HG02970 (cell line): ENCODE measurements around the gene SEMA3G.

ENCODE experiments used
- ATAC-seq: cut with Tn5 transposase; IDR thresholded peaks from one replicate; pipeline ENCODE4 v1.9.1; 2021; ENCODE audit warnings: mild to moderate bottlenecking, moderate library complexity, moderate number of reproducible peaks; ENCODE audit not compliant: unreplicated experiment, low FRiP score

SEMA3G gene

GRCh38 chr3:52428151-52429005 lies 16.5 kb downstream of the SEMA3G start:
- ATAC-seq = no peak

- no peak for ATAC-seq
Measured at GRCh38 chr3:52423173-52423572, 21.7 kb downstream of the SEMA3G start.

DNA sequence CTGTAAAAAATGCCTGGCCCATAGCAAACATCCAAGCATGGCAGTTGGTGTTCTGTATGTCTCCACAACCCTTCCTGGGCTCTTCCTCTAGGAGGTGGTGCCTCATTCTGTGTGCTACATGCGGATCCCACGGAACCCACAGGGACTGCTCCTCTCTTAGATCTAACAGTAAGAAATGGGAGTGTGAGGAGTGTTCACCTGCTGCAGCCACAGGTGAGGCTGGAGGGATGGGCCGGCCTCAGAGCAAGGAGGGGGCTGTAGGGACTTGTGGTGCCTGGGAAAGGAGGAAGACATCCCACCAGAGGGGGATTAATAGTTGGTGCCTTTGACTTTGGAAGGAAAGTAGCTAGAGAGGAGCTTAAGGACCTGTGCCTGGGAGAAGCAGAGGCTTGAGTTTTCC lies 22.2 kb downstream of the SEMA3G start:
- no peak for ATAC-seq

GRCh38 chr3:52420388-52420787 lies 24.5 kb downstream of the SEMA3G start:
- no peak for ATAC-seq

GRCh38 chr3:52415800-52416199 lies 29.1 kb downstream of the SEMA3G start:
- ATAC-seq = no peak

- ATAC-seq = no peak
Measured at GRCh38 chr3:52408466-52408865, 36.4 kb downstream of the SEMA3G start.

GRCh38 chr3:52407779-52408178 lies 37.1 kb downstream of the SEMA3G start:
- no peak for ATAC-seq

DNA sequence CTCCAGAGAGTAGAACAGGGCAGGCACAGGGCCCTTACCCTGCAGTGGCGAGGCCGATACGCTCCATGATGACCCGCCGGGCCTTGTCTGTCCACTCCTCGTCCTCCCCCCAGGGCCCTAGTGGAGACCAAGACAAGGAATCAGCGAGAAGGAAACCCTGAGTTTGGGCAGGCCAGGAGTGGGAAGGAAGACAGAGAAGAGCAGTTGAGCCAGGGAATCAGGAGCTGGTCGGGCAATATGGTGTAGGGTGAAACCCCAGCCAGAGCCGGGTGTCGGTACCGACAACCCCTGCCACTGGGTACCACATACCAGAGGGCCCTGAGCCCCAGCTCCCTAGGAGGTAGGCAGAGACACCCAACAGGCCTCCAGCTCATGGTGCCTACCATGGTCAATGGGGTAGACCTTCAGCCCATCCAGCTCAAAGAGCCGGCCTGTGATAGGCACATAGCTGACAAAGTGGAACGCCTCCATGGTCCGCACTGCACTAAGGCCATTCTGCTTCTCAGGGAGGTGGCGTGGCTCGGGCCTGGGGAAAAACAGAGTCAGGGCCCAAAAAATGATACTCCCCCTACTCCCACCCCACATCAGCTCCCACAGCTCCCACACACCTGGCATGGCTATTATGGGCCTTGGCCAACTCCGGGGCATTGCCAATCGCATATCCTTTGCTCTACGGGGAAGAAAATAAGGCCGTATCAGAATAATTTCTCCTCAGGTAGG lies 38.0 kb downstream of the SEMA3G start:
- ATAC-seq = no peak

DNA sequence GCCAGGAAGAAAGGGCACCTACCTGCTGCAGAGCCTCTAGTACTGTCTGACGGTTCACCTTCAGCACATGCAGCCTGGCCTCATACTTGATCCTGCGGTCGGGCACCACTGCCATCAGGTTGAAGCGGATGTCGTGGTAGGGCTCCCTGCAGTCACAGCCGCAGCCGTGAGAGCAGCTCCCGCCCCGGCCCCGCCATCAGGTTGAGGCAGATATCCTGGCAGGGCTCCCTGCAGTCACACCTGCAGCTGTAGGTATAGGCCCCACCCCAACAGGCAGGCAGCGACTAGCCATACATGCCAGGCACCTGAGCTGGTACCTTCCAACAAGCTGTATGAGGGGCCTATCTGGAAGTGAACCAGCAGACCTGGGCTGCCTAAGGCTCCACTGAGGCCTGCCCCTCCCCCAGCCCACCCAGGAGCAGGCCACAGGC lies 38.7 kb downstream of the SEMA3G start:
- no peak for ATAC-seq

- no peak for ATAC-seq
Measured at GRCh38 chr3:52405601-52406110, 39.2 kb downstream of the SEMA3G start.

DNA sequence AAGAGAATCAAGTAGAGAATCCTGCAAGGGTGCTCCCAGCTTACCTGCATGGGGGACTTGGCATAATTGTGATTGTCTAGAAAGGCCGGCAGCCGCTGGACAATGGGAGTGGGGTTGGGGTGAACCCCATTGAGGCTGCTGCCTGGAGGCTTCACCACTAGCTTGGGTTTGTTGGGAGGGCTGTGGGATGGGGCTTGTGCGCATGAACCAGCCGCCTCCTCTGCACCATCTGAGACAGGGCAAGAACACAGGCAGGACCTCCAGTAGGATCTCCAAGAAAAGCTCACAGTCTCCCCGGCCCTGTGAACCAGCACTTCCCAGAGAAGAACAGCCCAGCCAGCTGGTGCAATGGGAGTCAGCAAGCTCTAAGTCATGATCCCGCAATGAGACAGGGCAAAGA lies 39.8 kb downstream of the SEMA3G start:
- no peak for ATAC-seq

- no peak for ATAC-seq
Measured at GRCh38 chr3:52404391-52404790, 40.5 kb downstream of the SEMA3G start.

DNA sequence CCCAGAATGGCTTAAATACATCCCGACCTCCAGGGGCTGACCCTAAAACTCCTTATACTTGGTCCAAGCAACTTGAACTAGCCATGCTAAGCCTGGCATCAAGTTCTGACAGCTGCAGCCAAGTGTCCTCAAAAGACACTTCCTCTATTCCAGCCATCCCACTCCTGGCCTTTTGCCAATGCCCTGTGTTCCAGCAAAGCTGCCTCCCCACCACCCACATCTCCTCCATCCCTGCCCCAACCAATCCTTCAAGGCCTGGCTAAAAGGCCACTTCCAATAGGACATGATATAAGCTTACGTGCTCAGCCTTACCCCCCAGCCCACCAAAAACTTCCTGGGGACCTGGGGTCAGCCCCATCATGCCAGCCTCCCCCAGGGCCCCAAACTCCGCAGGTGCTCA lies 40.9 kb downstream of the SEMA3G start:
- no peak for ATAC-seq

DNA sequence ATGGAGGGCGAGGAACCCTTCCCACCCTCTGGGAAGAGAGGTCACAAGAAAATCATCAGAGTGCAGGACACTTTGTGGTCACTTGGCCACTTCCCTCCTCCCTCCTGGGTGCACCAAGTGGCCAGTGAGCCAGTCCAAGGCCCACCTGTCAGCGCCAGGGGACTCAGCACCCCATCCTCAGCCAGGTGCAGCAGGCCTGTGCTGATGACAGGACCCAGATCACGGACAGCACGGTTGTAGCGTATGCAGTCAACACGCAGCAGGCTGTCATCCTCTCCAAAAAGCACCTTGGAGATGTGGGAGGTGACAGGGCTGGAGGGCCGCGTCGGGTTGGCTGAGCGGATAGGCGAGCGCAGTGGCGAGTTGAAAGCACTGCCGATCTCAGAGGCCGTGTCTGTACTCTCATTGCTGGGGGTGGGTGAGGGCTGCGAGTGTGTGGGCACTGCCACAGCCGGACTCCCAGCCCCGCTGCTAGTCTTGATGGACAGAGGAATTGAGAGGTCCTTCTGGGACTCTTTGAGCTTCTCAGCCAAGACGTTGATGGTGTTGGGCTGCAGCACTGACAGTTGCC lies 41.5 kb downstream of the SEMA3G start:
- no peak for ATAC-seq

DNA sequence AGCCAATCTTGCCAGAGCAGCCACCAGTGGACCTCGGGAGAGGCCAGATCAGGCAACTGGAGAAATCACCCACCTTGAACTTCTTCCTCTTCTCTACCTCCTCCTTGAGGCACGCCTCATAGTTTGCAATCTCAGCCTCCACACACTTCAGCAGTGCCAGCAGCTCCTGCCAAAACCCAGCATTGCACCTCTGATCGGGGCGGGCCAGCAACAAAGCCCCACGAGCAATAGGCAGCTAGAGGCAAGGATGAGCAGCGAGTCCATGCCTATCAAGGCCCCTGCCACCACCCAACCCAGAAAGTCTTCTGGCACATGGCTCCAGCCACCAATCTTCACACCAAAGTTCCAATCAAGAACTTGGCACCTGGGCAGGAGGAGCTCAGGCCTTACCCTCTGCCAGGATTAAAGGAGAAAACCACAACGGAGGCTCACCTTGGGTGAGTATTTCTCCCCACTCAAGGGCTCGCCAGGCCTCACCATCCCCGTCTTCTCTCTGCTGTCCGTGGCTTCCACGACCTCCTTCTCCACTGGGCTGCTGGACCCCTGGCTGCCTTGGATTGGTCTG lies 42.1 kb downstream of the SEMA3G start:
- no peak for ATAC-seq

DNA sequence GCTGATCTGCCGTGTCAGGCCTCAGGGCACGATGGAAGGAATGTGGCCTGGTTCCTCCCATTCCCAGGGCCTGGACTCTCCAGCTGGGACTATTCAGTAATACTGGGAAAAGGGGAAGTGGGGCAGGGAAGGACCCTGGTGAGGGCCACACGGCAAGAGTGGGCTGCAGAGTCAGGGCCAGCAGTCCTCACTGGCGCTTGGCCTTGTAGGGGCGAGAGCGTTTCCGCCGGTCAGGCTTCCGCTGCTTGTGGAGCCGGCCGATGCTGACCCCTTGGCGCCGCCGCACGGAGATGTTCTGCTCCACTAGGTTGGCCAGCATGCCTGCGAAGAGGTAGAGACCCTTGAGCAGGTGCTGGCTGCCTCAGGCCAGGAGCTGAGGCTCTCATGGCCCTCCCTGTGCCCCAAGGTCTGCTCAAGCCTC lies 42.8 kb downstream of the SEMA3G start:
- ATAC-seq = no peak

DNA sequence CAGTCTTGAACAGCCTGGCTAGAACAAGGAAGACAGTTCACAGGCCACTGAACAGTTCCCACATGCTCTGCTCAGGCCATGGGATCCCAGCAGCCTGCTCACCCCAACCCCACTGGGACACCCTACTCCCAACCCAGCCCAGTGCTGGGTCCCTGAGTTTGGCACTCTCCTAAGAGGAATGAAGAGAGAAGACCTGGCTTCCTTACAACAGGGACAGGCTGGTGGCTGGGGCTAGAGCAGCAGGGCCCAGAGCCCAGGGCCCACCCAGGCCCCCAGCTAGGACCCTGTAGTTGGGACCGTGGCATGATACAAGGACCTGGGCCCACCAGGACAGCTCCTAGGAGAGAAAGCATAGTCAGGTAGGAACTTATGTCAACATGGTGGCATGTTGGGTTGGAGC lies 43.4 kb downstream of the SEMA3G start:
- no peak for ATAC-seq

GRCh38 chr3:52401021-52401420 lies 43.9 kb downstream of the SEMA3G start:
- ATAC-seq = no peak

DNA sequence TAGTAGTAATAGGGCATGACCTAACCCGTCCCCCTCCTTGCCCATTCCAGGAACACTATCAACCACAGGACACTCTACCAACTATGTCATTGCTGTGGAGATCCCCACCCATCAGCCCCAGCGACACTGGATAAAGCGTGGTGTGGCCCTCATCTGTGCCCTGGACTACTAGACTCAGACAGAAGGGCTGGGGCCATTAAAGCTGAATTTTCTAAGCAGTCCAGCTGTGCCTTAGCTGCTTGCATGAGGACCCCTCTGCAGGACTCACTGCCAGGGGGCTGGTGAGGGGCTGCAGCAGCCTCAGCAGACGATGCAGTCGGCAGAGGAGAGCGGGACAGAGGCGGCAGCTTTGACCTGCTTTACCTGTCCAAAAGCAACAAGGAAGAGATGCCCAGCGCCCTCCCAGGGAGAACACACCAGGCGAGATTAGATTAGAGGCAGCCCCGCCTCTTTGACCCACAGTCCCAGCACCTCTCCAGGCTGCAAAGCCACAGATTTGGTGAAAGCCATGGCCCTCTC lies 44.6 kb downstream of the SEMA3G start:
- ATAC-seq = no peak

- no peak for ATAC-seq
Measured at GRCh38 chr3:52399593-52399992, 45.3 kb downstream of the SEMA3G start.

DNA sequence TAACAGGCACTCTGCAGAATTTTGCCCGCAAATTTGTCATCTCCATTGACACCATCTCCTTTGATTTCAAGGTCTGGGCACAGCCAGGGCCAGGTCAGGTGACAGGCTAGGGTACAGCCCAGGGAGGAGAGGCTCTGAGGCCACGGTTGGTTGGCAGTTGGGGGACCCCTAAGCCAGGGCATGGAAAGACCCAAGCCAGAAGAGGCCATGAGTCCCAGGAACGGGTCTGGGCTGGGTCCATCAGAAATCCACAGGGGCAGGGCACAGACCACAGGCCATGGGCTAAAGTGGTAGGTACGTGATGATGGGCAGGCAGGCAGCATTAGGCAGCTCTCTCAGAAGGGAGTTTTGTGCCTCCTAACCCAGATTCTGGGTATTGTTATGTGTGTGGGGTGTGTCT lies 45.8 kb downstream of the SEMA3G start:
- no peak for ATAC-seq
